Measurements from ENCODE around the gene GFM1.

- TF ChIP-seq EZH2 (IDR thresholded peaks at IDR 0.05; ENCODE audit: low read length) (no peak), CTCF (optimal IDR thresholded peaks at IDR 0.05 in 1 of 3, IDR thresholded peaks at IDR 0.05 in 1 of 3, conservative IDR thresholded peaks at IDR 0.05 in 1 of 3; ENCODE audit: extremely low read depth in 1 of 3, insufficient read depth in 2 of 3, low read length in 3 of 3) (peak; percentile 91 to 99 (median 97))
Measured at GRCh38 chr3:158644345-158644908, at the start of gene GFM1.
